SJCRH30 (cell line): Measurements from ENCODE around the gene WDR44. TPM values are rescaled to one million over a fixed set of nuclear protein-coding genes. Genes with fewer than 3 reads are reported as not detected.

ENCODE experiments used
- DNase-seq, 2 experiments: peaks; one replicate each; pipeline ENCODE4 v3.0.0-alpha.2; 2015 to 2020
- H3K27ac ChIP-seq: fragments of 250-450 bp; sonication (Bioruptor Pico); 2 replicates; pipeline ENCODE4 v1.5.1; 2020; ENCODE audit warnings: mild to moderate bottlenecking, moderate library complexity
- H3K27me3 ChIP-seq: fragments of 250-450 bp; sonication (Bioruptor Pico); 2 replicates; pipeline ENCODE4 v1.5.1; 2020; ENCODE audit warnings: mild to moderate bottlenecking, moderate library complexity
- H3K36me3 ChIP-seq: fragments of 250-450 bp; sonication (Bioruptor Pico); 2 replicates; pipeline ENCODE4 v1.5.1; 2020; ENCODE audit warnings: mild to moderate bottlenecking, moderate library complexity
- H3K4me1 ChIP-seq: fragments of 250-450 bp; sonication (Bioruptor Pico); 2 replicates; pipeline ENCODE4 v1.5.1; 2020; ENCODE audit warnings: mild to moderate bottlenecking, moderate library complexity
- H3K4me3 ChIP-seq: fragments of 250-450 bp; sonication (Bioruptor Pico); 2 replicates; pipeline ENCODE4 v1.5.1; 2020; ENCODE audit warnings: mild to moderate bottlenecking, moderate library complexity
- H3K9me3 ChIP-seq: fragments of 250-450 bp; sonication (Bioruptor Pico); replicated peaks from 2 replicates; pipeline ENCODE4 v1.5.1; 2020; ENCODE audit warnings: mild to moderate bottlenecking, moderate library complexity
- total RNA-seq: library from RNA; depleted of rRNA; stranded (reverse); fragments of >200 nt; shearing (Covaris generic); gene quantifications from 2 replicates; pipeline ENCODE4 v1.2.3, GENCODE V29; 2014

The WDR44 gene
- total RNA-seq, 1 experiment from 2014 or later: 17.8 TPM

DNA sequence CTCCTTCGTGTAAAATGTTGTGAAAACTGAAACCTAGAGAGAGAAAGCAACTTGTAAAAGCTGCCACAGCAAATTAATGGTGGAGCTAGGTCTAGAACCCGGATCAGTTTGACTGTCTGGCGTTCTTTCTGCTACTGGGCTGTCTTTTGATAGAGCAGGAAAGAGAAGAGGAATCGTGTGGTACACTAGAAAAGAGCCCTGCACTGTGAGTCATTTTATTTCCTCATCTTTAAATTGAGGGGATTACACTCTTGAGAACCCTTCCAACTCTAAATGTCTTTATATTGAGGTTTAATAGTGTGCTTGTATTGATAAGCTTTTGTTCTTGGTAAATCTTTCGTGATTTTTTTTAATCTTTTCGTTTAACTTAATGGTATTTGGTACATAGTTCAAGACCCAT lies 4.3 kb downstream of the WDR44 start:
- Histone ChIP-seq H3K27me3 (no peaks in the 10 kb centered on the region), H3K27ac (no peak overlapping the region), H3K9me3 (no peaks in the 10 kb centered on the region), H3K4me3 (no peak overlapping the region), H3K4me1 (0 out of 2 replicates have a peak, but pooled peaks cover 3% of the 10 kb centered on the region), H3K36me3 (no peaks in the 10 kb centered on the region)
- no peak for DNase-seq

DNA sequence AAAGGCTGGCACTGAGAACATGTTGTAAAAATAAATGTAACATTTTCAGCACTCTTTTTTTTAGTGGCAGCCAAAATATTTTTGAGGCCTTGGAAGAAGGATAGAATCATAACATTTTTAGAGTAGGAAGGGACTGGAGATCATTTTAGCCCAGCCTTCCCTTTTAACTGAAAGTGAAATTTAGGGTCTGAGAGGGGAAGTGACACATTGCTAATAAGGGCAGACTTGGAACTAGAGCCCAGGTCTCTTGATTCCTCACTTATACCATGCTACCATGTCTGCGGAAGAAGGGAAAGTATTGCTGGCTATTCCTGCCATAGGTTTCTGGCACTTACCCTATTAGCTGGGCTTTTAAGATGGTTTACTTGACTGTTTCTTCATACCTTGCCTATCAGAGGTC lies 4.8 kb downstream of the WDR44 start:
- no peaks in the 10 kb centered on the region for H3K27me3 ChIP-seq

DNA sequence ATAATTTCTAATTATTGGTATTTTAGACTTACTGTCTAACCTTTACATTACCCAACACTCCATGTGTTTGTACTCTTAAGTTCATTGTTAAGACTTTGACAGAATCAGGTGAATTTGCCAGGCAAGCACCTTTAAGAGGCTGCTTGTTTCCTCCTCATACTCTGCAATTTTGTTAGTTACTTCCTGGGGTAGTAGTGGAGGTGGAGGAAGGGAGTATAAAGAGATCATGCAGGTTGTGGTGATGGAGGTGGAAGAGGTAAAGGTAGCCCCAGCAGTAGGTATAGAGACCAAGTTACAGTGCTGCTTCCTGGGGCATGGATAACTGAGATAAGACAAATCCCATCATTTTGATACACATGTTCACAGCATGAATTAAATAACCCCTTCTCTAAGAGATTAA lies 6.7 kb downstream of the WDR44 start:
- Histone ChIP-seq H3K27me3 (no peaks in the 10 kb centered on the region), H3K36me3 (no peaks in the 10 kb centered on the region), H3K4me3 (no peak overlapping the region), H3K4me1 (0 out of 2 replicates have a peak, but pooled peaks cover 3% of the 10 kb centered on the region), H3K27ac (no peak overlapping the region), H3K9me3 (no peaks in the 10 kb centered on the region)
- no peak for DNase-seq

More for the DNA sequence above, 4.8 kb downstream of the WDR44 start:
- Histone ChIP-seq H3K4me3 (no peak overlapping the region), H3K4me1 (0 out of 2 replicates have a peak, but pooled peaks cover 3% of the 10 kb centered on the region), H3K27ac (no peak overlapping the region), H3K9me3 (no peaks in the 10 kb centered on the region), H3K36me3 (no peaks in the 10 kb centered on the region)
- DNase-seq: no peak

DNA sequence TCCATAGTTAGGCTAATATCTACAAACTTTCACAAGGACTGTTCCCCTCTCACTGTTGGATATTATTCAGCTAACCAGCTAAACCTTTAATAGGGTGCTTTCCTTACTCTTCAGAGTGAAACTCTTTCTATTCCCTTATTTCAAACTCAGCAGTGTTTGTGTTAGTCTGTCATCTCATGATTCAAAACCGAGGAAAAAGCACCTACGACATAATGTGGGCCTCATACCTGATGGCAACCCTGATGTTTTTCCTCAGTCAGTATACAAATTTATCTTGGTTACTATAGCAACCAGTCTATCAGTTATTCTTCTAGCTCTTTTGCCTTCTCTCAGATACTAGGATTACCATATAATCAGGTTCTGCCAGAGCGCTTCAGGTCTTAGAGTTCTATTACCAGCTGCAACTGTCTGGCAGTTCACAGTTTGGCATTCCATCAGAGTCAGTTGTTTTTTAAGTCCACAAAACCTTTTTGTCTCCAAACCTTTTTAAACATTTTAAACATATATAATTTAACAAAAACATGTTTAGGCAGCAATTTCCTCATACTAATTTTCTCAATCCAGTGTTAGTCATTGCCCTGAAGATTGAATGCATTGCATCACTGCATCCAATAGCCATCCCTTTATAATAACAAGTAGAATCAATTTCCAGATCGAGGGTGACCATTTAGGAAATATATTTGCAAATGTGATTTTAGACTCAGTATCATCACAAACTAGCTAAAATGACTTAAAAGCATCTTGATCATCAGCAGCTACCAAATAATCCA lies 7.4 kb downstream of the WDR44 start:
- Histone ChIP-seq H3K4me3 (no peak overlapping the region), H3K9me3 (no peaks in the 10 kb centered on the region), H3K4me1 (0 out of 2 replicates have a peak, but pooled peaks cover 3% of the 10 kb centered on the region), H3K27me3 (no peaks in the 10 kb centered on the region), H3K27ac (no peak overlapping the region), H3K36me3 (no peaks in the 10 kb centered on the region)
- no peak for DNase-seq

DNA sequence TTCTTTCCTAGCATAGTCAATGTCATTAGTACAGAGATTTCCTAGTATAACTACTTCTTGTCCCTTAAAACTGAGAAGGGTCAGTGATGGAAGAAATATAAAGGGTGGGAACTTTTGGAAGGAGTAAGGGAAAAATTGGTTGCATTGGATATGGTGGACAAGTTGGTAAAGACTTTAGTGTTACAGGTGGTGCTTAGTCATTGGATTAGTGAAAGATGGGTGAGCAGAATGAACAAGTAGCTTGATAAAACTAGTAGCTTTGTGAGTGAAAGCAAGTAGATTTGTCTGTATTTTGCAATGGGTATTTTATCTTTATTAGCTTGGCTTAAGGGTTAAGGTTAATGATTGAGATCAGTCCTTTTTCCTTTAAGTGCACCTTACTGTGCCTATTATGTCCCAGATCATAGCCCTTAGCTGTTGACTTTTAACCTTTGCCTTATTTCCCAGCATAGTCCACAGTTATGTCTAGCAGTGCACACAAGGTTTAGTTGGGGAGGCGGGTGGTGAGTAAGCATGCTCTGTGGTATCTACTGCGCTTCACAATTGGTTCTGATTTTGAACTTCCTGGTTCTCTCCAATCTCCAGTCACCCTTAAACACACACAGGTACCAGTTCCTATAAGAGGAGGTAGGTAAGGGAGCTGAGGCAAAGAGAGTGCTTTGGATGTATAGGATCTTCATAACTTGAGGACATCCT lies 9.5 kb downstream of the WDR44 start:
- no peaks in the 10 kb centered on the region for H3K9me3 ChIP-seq
- H3K4me1 ChIP-seq: no peaks in the 10 kb centered on the region
- H3K36me3 ChIP-seq: no peaks in the 10 kb centered on the region
- H3K27me3 ChIP-seq: no peaks in the 10 kb centered on the region
- H3K4me3 ChIP-seq: no peak overlapping the region
- no peak overlapping the region for H3K27ac ChIP-seq
- no peak for DNase-seq

DNA sequence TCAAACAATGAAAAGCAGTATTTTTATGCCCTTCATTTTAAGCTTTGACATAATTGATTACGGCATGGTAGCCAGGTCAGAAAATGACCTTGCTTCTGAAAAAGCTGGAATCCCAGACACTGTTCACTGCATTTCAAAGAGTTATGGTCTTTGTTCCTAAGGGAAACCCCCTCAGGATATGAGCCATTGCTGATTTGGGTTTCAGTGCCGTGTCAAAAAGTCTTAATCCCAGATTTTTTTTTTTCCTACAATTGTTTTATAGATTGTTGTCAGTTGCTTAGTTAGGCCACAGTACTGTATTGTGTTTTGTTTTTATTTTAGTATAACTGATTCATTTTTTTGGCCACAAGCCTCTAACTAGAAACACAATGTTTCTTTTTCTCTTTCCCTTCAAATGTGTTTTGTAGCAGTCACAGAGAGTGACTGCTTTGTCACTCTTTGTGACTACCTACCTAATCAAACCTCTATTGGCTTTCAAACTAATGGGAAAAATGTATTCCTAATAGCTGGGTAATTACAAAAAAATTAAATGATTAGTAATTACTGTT lies 10.3 kb downstream of the WDR44 start:
- Histone ChIP-seq H3K4me1 (no peaks in the 10 kb centered on the region), H3K27me3 (no peaks in the 10 kb centered on the region), H3K9me3 (no peaks in the 10 kb centered on the region), H3K4me3 (no peak overlapping the region), H3K27ac (no peak overlapping the region), H3K36me3 (no peaks in the 10 kb centered on the region)
- no peak for DNase-seq

DNA sequence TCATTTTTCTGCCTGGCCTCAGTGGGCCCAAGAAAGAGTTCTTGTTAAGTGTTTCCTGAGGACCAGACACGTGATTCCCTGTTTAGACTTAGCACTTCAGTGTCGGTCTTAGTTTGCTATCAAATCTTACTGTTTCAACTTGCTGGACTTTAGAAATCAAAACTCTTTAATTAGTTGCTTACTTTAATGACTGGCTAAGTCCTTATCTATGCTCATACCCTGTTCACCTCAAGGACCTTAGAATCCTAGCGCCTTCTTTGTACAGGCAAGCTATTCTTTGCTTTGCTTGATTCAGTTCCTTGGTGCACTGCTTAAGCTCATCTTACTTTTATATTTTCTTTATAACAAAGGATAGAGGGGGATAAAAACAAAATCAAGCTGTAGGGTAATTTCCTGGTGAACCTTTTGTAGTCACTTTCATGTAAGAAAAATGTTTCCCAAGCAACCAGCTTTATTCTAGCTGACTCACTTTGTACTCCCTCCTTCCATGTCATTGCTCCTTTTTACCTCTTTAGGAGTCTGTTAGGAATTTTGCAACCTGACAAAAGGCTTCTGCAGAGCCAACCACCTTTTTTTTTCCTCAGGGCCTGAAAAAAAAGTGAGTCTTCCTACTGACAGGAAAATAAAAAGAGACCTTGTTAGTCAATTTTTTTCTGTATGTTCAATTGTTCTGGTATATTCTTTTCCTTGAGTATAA lies 14.7 kb downstream of the WDR44 start:
- no peak overlapping the region for H3K27ac ChIP-seq
- H3K36me3 ChIP-seq: no peaks in the 10 kb centered on the region
- H3K4me3 ChIP-seq: no peak overlapping the region
- no peaks in the 10 kb centered on the region for H3K4me1 ChIP-seq
- DNase-seq: no peak
- no peaks in the 10 kb centered on the region for H3K27me3 ChIP-seq
- no peaks in the 10 kb centered on the region for H3K9me3 ChIP-seq

DNA sequence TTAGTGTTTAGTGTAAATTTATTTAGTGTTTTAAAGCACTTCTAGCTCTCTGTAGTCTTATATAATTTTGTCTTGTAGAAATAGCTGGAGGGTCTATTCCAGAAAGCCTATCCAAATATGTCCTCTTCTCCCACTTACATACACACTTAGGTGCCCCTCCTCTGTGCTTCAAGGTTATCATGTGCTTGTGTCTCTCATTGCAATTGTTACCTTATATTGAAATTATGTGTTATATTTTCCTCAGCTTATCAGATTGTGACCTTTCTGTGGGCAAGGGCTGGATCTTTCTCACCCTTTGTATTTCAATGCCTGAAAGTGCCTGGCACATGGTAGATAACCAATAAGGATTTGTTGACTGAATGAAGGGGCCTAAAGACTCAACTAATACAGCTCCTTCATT lies 18.4 kb downstream of the WDR44 start:
- Histone ChIP-seq H3K36me3 (no peaks in the 10 kb centered on the region), H3K4me1 (no peaks in the 10 kb centered on the region), H3K9me3 (no peaks in the 10 kb centered on the region), H3K27me3 (no peaks in the 10 kb centered on the region), H3K27ac (no peak overlapping the region), H3K4me3 (no peak overlapping the region)
- no peak for DNase-seq

DNA sequence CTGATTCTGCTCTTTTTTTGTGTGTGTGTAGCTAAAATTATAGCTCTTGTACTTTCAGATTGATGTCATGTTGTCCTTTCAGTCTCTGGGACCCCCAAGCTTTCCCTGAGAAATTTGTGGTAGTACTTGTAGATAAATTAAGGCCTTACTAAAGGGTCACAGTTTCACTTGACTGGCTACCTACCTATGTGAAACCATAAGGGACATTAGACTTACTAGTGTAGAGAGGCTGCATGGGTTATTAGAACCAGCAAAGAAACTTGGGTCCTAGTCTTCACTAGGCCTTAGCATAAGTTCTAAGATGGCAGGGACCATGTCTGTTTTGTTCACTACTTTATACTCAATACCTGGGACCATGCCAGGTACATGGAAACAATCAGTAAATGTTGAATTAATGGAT lies 21.4 kb downstream of the WDR44 start:
- no peak overlapping the region for H3K4me3 ChIP-seq
- H3K9me3 ChIP-seq: no peaks in the 10 kb centered on the region
- no peak for DNase-seq
- H3K27ac ChIP-seq: no peak overlapping the region
- no peaks in the 10 kb centered on the region for H3K4me1 ChIP-seq
- H3K36me3 ChIP-seq: no peaks in the 10 kb centered on the region
- no peaks in the 10 kb centered on the region for H3K27me3 ChIP-seq

DNA sequence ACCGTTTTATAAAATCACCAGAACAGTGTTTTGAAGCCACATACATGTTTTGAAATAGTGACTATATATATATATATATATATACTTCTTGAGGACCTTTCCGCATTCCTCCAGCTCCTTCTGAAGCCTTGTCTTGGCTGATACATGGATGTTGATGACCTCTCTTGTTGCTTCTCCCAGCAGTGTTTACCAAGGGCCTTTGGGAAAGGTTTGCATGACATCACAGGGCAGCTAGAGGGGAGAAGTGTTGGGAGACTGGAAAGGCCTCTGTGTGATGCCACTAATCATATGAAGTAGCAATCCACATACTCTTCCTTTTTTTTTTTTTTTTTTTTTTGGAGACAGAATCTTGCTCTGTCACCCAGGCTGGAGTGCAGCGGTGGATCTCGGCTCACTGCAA lies 22.5 kb downstream of the WDR44 start:
- DNase-seq: no peak
- no peak overlapping the region for H3K27ac ChIP-seq
- no peaks in the 10 kb centered on the region for H3K9me3 ChIP-seq
- no peaks in the 10 kb centered on the region for H3K4me1 ChIP-seq
- no peak overlapping the region for H3K4me3 ChIP-seq
- H3K27me3 ChIP-seq: no peaks in the 10 kb centered on the region
- H3K36me3 ChIP-seq: no peaks in the 10 kb centered on the region

DNA sequence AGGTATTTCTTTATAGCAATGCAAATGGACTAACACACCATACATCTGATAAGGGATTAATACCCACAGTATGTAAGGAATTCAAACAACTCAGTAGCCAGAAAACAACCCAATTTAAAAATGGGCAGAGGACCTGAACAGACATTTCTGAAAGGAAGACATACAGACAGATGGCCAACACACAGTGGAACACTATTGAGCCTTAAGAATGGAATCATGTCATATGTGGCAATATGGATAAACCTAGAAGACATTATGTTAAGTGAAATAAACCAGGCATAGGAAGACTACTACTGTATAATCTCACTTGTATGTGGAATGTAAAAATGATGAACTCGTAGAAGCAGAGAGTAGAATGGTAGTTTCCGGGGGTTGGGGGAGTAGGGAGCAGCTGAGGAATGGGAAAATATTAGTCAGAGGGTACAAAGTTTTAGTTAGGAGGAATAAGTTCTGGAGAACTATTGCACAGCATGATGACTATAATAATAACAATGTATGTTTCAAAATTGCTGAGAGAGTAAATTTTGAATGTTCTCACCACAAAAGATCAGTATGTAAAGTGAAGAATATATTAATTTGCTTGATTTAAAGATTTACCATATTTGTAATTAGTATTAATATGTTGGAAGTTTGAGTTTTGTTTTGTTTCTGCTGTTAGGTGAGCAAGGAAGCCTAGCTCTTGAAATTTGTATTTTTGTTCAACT lies 25.2 kb downstream of the WDR44 start:
- Histone ChIP-seq H3K27me3 (no peaks in the 10 kb centered on the region), H3K9me3 (no peaks in the 10 kb centered on the region), H3K27ac (no peak overlapping the region), H3K4me3 (no peak overlapping the region), H3K4me1 (no peaks in the 10 kb centered on the region), H3K36me3 (no peaks in the 10 kb centered on the region)
- no peak for DNase-seq

DNA sequence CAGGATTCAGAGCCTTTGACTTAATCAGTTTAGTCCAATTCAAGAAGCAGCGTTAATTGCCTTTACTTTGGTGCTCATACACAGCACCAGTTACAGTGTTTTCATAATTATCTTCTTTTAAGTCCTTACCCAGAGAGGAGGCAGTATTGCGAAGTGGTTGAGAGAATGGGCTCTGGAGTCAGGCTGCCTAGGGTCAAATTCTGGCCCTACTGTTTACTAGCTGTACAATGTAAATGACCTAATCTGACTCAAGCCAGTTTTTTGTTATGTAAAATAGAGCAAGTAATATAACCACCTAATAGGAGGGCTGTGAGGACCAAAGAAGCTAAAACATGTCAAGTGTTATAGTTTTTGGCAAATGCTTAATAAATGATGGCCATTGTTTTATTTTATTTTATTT lies 27.6 kb downstream of the WDR44 start:
- H3K4me1 ChIP-seq: no peaks in the 10 kb centered on the region
- no peaks in the 10 kb centered on the region for H3K36me3 ChIP-seq
- no peak for DNase-seq

DNA sequence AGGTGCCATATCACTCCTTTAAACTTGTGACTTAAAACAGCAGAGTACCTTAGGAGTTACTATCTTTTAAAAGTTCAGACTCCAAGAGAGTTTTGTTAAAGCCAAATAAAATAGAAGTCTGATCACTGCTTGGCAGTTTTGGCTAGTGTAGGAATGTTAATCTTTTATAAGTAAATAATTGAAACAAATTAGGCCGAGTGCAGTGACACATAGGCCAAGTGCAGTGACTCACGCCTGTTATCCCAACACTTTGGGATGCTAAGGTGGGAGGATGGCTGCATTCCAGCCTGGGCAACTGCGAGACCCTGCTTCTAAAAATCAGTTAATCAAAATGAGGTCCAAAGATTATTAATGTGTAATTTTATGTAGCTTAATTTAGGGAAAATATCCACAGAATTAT lies 37.2 kb downstream of the WDR44 start:
- no peaks in the 10 kb centered on the region for H3K9me3 ChIP-seq
- no peak overlapping the region for H3K27ac ChIP-seq
- H3K4me3 ChIP-seq: no peak overlapping the region
- H3K4me1 ChIP-seq: no peaks in the 10 kb centered on the region
- no peaks in the 10 kb centered on the region for H3K27me3 ChIP-seq
- DNase-seq: no peak
- no peaks in the 10 kb centered on the region for H3K36me3 ChIP-seq

More for the DNA sequence above, 27.6 kb downstream of the WDR44 start:
- no peaks in the 10 kb centered on the region for H3K9me3 ChIP-seq
- no peaks in the 10 kb centered on the region for H3K27me3 ChIP-seq
- no peak overlapping the region for H3K4me3 ChIP-seq
- H3K27ac ChIP-seq: no peak overlapping the region

DNA sequence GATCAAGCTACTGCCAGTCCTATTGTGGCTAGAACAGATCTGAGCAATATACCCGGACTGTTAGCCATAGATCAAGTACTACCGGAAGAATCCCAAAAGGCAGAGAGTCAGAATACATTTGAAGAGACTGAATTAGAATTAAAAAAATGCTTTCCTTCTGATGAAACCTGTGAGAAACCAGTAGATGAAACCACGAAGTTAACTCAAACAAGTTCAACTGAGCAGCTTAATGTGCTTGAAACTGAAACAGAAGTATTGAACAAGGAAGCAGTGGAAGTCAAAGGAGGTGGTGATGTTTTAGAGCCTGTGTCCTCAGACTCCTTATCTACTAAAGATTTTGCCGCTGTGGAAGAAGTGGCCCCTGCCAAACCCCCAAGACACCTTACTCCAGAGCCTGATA lies 46.8 kb downstream of the WDR44 start:
- DNase-seq: no peak
- H3K4me3 ChIP-seq: no peak overlapping the region
- H3K36me3 ChIP-seq: no peaks in the 10 kb centered on the region
- no peaks in the 10 kb centered on the region for H3K27me3 ChIP-seq
- no peak overlapping the region for H3K27ac ChIP-seq
- no peaks in the 10 kb centered on the region for H3K4me1 ChIP-seq
- no peaks in the 10 kb centered on the region for H3K9me3 ChIP-seq
